Right lobe of liver (tissue), 4 donors: ENCODE measurements around the gene KMT5B.

Experiments
- POLR2A ChIP-seq: fragments of 450-650 bp; IDR thresholded peaks from one replicate; pipeline ENCODE4 v1.6.1; 2017; ENCODE audit warnings: antibody characterized with exemption, mild to moderate bottlenecking
- TF ChIP-seq, protein P1 (sequence below), 4 donors: fragments of 200-600 bp in 3 of 4; fragments of 450-650 bp in 1 of 4; IDR thresholded peaks; one replicate each; pipeline versions ENCODE4 v1.5.1 to v1.8.0; 2016 to 2022; ENCODE audit warnings: antibody characterized with exemption in 4 of 4, mild to moderate bottlenecking in 2 of 4
- donor health status: DM: no; HTN: no; CAD: no.
- donor health status: DM: no; HTN: no; CAD: no.
- donor health status: DM: no; HTN: yes; CAD: no.

DNA sequence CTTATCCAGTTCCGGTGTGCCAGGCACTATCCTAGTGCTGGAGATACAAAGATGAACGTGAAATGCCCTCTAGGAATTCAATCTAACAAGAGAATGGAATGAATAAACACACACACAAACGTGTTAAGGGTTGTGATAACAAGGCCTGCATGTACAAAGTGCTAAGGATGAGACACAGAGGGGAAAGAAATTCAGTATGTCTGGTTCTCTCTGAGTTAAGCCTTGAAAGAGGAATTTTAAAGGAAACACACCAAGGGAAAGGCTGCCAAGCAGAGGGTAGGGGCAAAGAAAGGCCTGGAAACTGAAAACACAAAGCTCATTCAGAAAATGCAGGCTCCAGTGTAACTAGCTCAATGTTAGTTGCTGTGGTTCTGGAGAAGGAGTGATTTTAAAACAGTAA is 96.1 kb downstream of the KMT5B start:
- TF ChIP-seq, protein P1, sequence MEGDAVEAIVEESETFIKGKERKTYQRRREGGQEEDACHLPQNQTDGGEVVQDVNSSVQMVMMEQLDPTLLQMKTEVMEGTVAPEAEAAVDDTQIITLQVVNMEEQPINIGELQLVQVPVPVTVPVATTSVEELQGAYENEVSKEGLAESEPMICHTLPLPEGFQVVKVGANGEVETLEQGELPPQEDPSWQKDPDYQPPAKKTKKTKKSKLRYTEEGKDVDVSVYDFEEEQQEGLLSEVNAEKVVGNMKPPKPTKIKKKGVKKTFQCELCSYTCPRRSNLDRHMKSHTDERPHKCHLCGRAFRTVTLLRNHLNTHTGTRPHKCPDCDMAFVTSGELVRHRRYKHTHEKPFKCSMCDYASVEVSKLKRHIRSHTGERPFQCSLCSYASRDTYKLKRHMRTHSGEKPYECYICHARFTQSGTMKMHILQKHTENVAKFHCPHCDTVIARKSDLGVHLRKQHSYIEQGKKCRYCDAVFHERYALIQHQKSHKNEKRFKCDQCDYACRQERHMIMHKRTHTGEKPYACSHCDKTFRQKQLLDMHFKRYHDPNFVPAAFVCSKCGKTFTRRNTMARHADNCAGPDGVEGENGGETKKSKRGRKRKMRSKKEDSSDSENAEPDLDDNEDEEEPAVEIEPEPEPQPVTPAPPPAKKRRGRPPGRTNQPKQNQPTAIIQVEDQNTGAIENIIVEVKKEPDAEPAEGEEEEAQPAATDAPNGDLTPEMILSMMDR (IDR thresholded peaks at IDR 0.05): no peak
- no peak for TF ChIP-seq POLR2A
